ENCODE results near the gene DOCK1.

Gene DOCK1

GRCh38 chr10:127069436-127069835 is 164.2 kb downstream of the DOCK1 start:
- no peak for TF ChIP-seq CTCF (conservative IDR thresholded peaks at IDR 0.05; ENCODE audit: low read depth, low read length)
- H3K4me3 ChIP-seq (ENCODE audit: low read length) = no peak overlapping the region
- no peak for DNase-seq (ENCODE audit: low read depth)

DNA sequence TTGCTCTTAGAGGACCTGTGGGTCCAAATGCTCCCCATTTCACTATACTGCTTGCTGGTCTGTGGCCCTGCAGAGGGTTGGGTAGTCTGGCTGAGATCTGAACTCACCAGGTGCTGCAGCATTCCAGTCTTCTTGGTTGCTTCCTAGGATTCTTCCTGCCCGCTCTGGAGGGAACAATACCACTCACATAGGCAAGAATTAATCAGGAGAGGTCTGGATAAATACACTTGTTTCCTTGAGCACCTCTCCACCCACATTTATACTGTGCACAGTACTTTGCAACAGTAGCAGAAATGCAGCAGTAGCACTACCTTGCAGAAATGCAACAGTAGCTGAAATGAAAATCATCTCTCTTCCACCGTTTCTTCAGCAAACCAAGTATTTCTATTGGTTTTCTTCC is 165.9 kb downstream of the DOCK1 start:
- no peak overlapping the region for H3K4me3 ChIP-seq (ENCODE audit: low read length)
- DNase-seq (ENCODE audit: low read depth) = no peak
- TF ChIP-seq CTCF (conservative IDR thresholded peaks at IDR 0.05; ENCODE audit: low read depth, low read length) = no peak

- no peak for TF ChIP-seq CTCF (conservative IDR thresholded peaks at IDR 0.05; ENCODE audit: low read depth, low read length)
Measured at GRCh38 chr10:127073666-127074065, 168.4 kb downstream of the DOCK1 start.

GRCh38 chr10:127079392-127079791 is 174.2 kb downstream of the DOCK1 start:
- H3K4me3 ChIP-seq (ENCODE audit: low read length) = no peak overlapping the region
- no peak for TF ChIP-seq CTCF (conservative IDR thresholded peaks at IDR 0.05; ENCODE audit: low read depth, low read length)
- DNase-seq (ENCODE audit: low read depth) = no peak

More at GRCh38 chr10:127073666-127074065, 168.4 kb downstream of the DOCK1 start:
- H3K4me3 ChIP-seq (ENCODE audit: low read length) = no peak overlapping the region
- DNase-seq (ENCODE audit: low read depth) = no peak

DNA sequence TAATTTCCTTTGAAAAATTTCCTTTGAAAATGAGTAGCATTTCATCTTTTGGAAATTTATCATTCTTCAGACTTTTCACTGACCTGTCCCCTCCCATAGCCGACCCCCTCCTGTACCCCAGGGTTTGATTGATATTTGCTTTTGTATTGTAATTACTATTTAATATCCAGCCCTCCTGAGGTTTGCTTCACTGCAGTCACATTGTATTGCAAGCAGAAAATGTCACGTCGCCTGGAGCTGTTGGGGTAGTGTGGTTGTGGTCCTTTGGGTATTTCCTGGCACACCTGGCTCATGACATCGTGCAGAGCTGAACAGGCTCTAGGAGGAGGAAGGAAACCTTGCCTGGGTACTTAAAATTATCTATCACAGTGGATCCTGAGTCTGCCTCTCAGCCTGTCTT is 175.1 kb downstream of the DOCK1 start:
- TF ChIP-seq CTCF (conservative IDR thresholded peaks at IDR 0.05; ENCODE audit: low read depth, low read length) = no peak
- no peak overlapping the region for H3K4me3 ChIP-seq (ENCODE audit: low read length)
- DNase-seq (ENCODE audit: low read depth) = no peak

DNA sequence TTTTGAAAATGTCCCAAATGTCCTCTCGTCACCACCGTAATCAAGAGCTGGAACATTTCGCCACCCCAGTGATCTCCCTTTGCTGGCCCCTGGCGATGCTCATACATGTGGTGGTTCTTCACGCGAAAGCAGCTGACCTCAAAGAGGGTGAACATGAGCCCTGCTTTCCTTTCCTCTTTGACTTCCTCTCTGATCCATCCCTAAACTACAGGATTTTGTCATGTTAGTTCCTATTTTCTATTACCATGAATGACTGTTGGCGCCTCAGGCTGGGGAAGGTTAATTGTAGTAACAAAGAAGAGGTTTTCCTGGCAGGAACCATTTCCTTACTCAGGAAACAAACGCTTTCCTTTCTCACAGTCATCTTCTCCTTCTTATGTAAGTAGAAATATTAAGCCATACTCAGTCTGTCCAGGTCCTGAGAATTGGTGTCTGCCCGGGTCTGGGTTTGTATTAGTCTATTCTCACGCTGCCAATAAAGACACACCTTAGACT is 176.7 kb downstream of the DOCK1 start:
- no peak for TF ChIP-seq CTCF (conservative IDR thresholded peaks at IDR 0.05; ENCODE audit: low read depth, low read length)
- no peak for DNase-seq (ENCODE audit: low read depth)
- no peak overlapping the region for H3K4me3 ChIP-seq (ENCODE audit: low read length)

DNA sequence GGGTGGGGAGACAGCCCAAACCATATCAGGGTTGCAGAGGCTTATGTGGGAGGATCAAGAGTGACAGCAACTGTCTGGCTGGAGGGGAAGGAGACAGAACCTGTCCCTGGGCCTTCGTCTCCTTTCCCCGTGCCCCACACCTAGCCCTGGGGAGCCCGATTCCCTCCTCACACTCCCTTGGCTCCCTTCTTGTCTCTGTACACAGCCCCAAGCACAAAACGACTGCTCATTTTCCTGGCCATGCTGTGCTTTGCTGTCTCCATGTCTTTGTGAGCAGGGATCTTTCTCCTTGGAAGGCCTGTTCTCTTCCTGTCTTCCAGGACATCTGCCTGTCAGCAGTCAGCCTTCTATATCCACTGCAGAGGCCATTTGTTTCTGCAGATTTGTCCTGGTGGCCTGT is 177.4 kb downstream of the DOCK1 start:
- no peak for TF ChIP-seq CTCF (conservative IDR thresholded peaks at IDR 0.05; ENCODE audit: low read depth, low read length)
- DNase-seq (ENCODE audit: low read depth) = no peak
- no peak overlapping the region for H3K4me3 ChIP-seq (ENCODE audit: low read length)

Data from retinal pigment epithelial cell (primary cell).